Osteocyte (in vitro differentiated cells): ENCODE results near the gene PTGR3. TPM values are rescaled to one million over a fixed set of nuclear protein-coding genes. Genes with fewer than 3 reads are reported as not detected.

Source experiments
- DNase-seq: peaks from one replicate; pipeline ENCODE4 v3.0.0; 2021; ENCODE audit warnings: mixed read lengths; ENCODE audit not compliant: unreplicated experiment; ENCODE audit errors: extremely low spot score
- H3K27ac Mint-ChIP-seq: one replicate; pipeline ENCODE4 v1.8.0; 2021; ENCODE audit warnings: mild to moderate bottlenecking, mixed read lengths; ENCODE audit not compliant: unreplicated experiment
- H3K27me3 Mint-ChIP-seq: one replicate; pipeline ENCODE4 v1.8.0; 2021; ENCODE audit warnings: mixed read lengths; ENCODE audit not compliant: unreplicated experiment
- H3K36me3 Mint-ChIP-seq: one replicate; pipeline ENCODE4 v1.8.0; 2021; ENCODE audit warnings: mixed read lengths; ENCODE audit not compliant: unreplicated experiment
- H3K4me1 Mint-ChIP-seq: one replicate; pipeline ENCODE4 v1.8.0; 2021; ENCODE audit warnings: mixed read lengths; ENCODE audit not compliant: unreplicated experiment
- H3K4me3 Mint-ChIP-seq: one replicate; pipeline ENCODE4 v1.8.0; 2021; ENCODE audit warnings: mild to moderate bottlenecking, moderate library complexity, mixed read lengths; ENCODE audit not compliant: unreplicated experiment
- H3K9me3 Mint-ChIP-seq: one replicate; pipeline ENCODE4 v1.8.0; 2021; ENCODE audit warnings: mixed read lengths; ENCODE audit not compliant: unreplicated experiment
- CTCF ChIP-seq: fragments of 200-600 bp; sonication (generic); IDR thresholded peaks from 2 replicates; pipeline ENCODE4 v1.5.0; 2021; ENCODE audit warnings: antibody characterized with exemption, mild to moderate bottlenecking, moderate library complexity
- total RNA-seq: library from RNA; stranded (reverse); gene quantifications from 2 replicates; pipeline ENCODE4 v1.2.1, GENCODE V29; 2021

Gene PTGR3
- total RNA-seq, 1 donor from 2014 or later: 17.7 TPM

GRCh38 chr18:75253043-75253442, 44.1 kb upstream of the PTGR3 start:
- no peaks in the 10 kb centered on the region for H3K9me3 Mint-ChIP-seq
- H3K4me1 Mint-ChIP-seq: peaks cover 33% of the 10 kb centered on the region
- no peak overlapping the region for H3K27ac Mint-ChIP-seq
- no peak for DNase-seq
- no peaks in the 10 kb centered on the region for H3K36me3 Mint-ChIP-seq
- TF ChIP-seq CTCF: no peak
- H3K4me3 Mint-ChIP-seq: no peak overlapping the region
- no peaks in the 10 kb centered on the region for H3K27me3 Mint-ChIP-seq

- no peak for DNase-seq
- Mint-ChIP-seq H3K9me3 (no peaks in the 10 kb centered on the region), H3K36me3 (no peaks in the 10 kb centered on the region), H3K4me3 (no peak overlapping the region), H3K27me3 (no peaks in the 10 kb centered on the region), H3K4me1 (peaks cover 42% of the 10 kb centered on the region), H3K27ac (no peak overlapping the region)
- TF ChIP-seq CTCF: no peak
Measured at GRCh38 chr18:75252136-75252535, 43.2 kb upstream of the PTGR3 start.

GRCh38 chr18:75251466-75251865, 42.5 kb upstream of the PTGR3 start:
- no peak for DNase-seq
- Mint-ChIP-seq H3K36me3 (no peaks in the 10 kb centered on the region), H3K27ac (no peak overlapping the region), H3K9me3 (no peaks in the 10 kb centered on the region), H3K4me1 (peaks cover 48% of the 10 kb centered on the region), H3K27me3 (no peaks in the 10 kb centered on the region), H3K4me3 (no peak overlapping the region)
- no peak for TF ChIP-seq CTCF

GRCh38 chr18:75250471-75250821, 41.5 kb upstream of the PTGR3 start:
- H3K36me3 Mint-ChIP-seq: no peaks in the 10 kb centered on the region
- TF ChIP-seq CTCF: no peak
- DNase-seq: no peak
- no peak overlapping the region for H3K27ac Mint-ChIP-seq
- H3K9me3 Mint-ChIP-seq: no peaks in the 10 kb centered on the region
- H3K4me1 Mint-ChIP-seq: peaks cover 48% of the 10 kb centered on the region
- H3K4me3 Mint-ChIP-seq: no peak overlapping the region
- no peaks in the 10 kb centered on the region for H3K27me3 Mint-ChIP-seq

GRCh38 chr18:75249672-75250470, 40.9 kb upstream of the PTGR3 start:
- no peak overlapping the region for H3K4me3 Mint-ChIP-seq
- peaks cover 49% of the 10 kb centered on the region for H3K4me1 Mint-ChIP-seq
- H3K27ac Mint-ChIP-seq: no peak overlapping the region
- DNase-seq: no peak
- no peak for TF ChIP-seq CTCF
- H3K36me3 Mint-ChIP-seq: no peaks in the 10 kb centered on the region
- H3K27me3 Mint-ChIP-seq: no peaks in the 10 kb centered on the region
- no peaks in the 10 kb centered on the region for H3K9me3 Mint-ChIP-seq
